HepG2 (cell line): ENCODE data around the gene ZNRF3. TPM values are rescaled to one million over a fixed set of nuclear protein-coding genes. Genes with fewer than 3 reads are reported as not detected.

ENCODE experiments used
- CREM ChIP-seq, 2 experiments: sonication (generic) in 1 of 2; formaldehyde crosslinking in 1 of 2; IDR thresholded peaks; 2 replicates each; pipeline versions ENCODE4 v1.4.0 to v1.6.1; 2016 to 2020; ENCODE audit warnings: antibody characterized with exemption in 1 of 2, mild to moderate bottlenecking in 1 of 2, missing genetic modification reagents in 1 of 2
- KDM5A ChIP-seq: fragments of 200-600 bp; sonication (generic); IDR thresholded peaks from 2 replicates; pipeline ENCODE4 v1.7.0; 2018; ENCODE audit warnings: antibody characterized with exemption, mild to moderate bottlenecking, low read length, borderline replicate concordance
- NR2C2 ChIP-seq: sonication (generic); formaldehyde crosslinking; IDR thresholded peaks from 2 replicates; pipeline ENCODE4 v1.4.0; 2020; ENCODE audit warnings: missing genetic modification reagents, mild to moderate bottlenecking, moderate library complexity, borderline replicate concordance
- SOX5 ChIP-seq: IDR thresholded peaks from 2 replicates; pipeline ENCODE4 v1.6.1; 2016; ENCODE audit warnings: borderline replicate concordance
- ZNF264 ChIP-seq: sonication (generic); formaldehyde crosslinking; IDR thresholded peaks from 2 replicates; pipeline ENCODE4 v1.4.0; 2020; ENCODE audit warnings: missing genetic modification reagents
- ZNF430 ChIP-seq: sonication (generic); formaldehyde crosslinking; IDR thresholded peaks from 2 replicates; pipeline ENCODE4 v1.9.0; 2021; ENCODE audit warnings: mild to moderate bottlenecking, missing genetic modification reagents
- ZNF678 ChIP-seq: sonication (generic); formaldehyde crosslinking; IDR thresholded peaks from 2 replicates; pipeline ENCODE4 v1.4.0; 2020; ENCODE audit warnings: mild to moderate bottlenecking, missing genetic modification reagents
- polyA plus RNA-seq, 8 experiments: library from polyadenylated mRNA; depleted of rRNA in 3 of 8; stranded (reverse) in 7 of 8; unstranded in 1 of 8; fragments of >200 nt; fragmentation: Illumina TruSeq in 4 of 8; extraction: Trizol in 4 of 8; gene quantifications; 2 replicates each; pipeline versions ENCODE4 v1.2.1 to v1.2.3, GENCODE V29; 2011 to 2016; ENCODE audit warnings: low read depth in 4 of 8, missing spikeins in 1 of 8, mixed read lengths in 1 of 8; ENCODE audit not compliant: insufficient read depth in 1 of 8
- total RNA-seq, 5 experiments: library from RNA; depleted of rRNA; stranded (reverse); fragments of >200 nt; fragmentation: Illumina TruSeq; extraction: Trizol; gene quantifications; 2 replicates each; pipeline ENCODE4 v1.2.3, GENCODE V29; 2016; ENCODE audit warnings: low read depth in 1 of 5
- TF ChIP-seq, protein P1 (sequence below): sonication (generic); formaldehyde crosslinking; IDR thresholded peaks from 2 replicates; pipeline ENCODE4 v1.4.0; 2020; ENCODE audit warnings: missing genetic modification reagents, mild to moderate bottlenecking, borderline replicate concordance
- TF ChIP-seq, protein P2 (sequence below): sonication (generic); formaldehyde crosslinking; conservative IDR thresholded peaks from 2 replicates; pipeline ENCODE4 v1.8.1; 2023; ENCODE audit warnings: missing genetic modification reagents
- TF ChIP-seq, protein P3 (sequence below): IDR thresholded peaks from 2 replicates; pipeline ENCODE4 v1.6.1; 2016
- TF ChIP-seq, protein P4 (sequence below), 2 experiments: fragments of 450-650 bp in 1 of 2; sonication (generic) in 1 of 2; formaldehyde crosslinking in 1 of 2; IDR thresholded peaks; 2 replicates each; pipeline versions ENCODE4 v1.6.1 to v1.8.0; 2016 to 2022; ENCODE audit warnings: antibody characterized with exemption in 1 of 2, mild to moderate bottlenecking in 1 of 2, missing genetic modification reagents in 1 of 2

The ZNRF3 gene
- total and polyA plus RNA-seq, 2 of the 13 experiments (the other 11 are each of a cell fraction or from before 2014, with no cell fraction given): 20.3 to 36.7 TPM

DNA sequence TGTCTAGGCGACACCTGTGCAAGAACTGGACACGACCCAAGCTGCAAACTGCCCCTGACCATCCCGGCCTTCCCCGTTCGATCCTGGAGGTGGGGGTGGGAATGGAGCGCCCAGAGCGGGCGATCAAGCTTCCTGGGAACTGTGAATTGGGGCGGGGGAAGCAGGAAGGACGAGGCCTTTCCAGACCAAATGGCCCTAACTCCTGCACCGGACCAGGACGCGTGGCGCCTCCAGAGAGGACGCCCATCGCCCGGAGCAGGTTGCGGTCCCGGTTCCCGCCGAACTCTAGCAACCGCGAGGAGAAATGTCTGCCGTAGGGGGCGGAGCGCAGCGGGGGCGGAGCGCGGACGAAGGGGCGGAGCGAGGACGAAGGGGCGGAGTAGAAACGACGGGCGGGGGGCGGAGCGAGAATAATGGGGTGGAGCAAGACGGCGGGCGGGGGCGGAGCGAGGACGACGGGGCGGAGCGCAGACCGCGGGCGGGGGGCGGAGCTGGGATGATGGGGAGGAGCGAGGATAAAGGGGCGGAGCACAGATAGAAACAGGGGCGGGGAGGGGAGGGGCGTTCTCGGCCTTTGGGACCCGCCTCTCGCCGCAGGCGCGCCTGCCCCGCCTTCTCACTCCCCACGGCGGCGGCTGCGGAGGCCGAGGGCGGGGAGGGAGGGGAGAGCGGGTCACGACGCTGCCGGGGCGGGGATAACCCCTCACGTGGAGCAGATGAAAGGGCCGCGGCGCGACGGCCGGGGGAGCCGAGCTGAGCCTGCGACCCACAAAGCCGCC is at the start of gene ZNRF3 (continued):
- TF ChIP-seq SOX5 (CRISPR knock-in tag) (peak; percentile 61), CREM (IDR thresholded peaks at IDR 0.05) (peak; percentile 31; the same call in 1 of the 2 replicates), CREM (CRISPR knock-in tag; IDR thresholded peaks at IDR 0.05) (no peak), ZNF430 (CRISPR knock-in tag) (0 out of 2 replicates have a peak, but pooled peaks have one; percentile 72), KDM5A (no peak), ZNF264 (CRISPR knock-in tag) (no peak), NR2C2 (CRISPR knock-in tag) (peak; percentile 79), ZNF678 (CRISPR knock-in tag) (no peak)
- TF ChIP-seq, protein P1, sequence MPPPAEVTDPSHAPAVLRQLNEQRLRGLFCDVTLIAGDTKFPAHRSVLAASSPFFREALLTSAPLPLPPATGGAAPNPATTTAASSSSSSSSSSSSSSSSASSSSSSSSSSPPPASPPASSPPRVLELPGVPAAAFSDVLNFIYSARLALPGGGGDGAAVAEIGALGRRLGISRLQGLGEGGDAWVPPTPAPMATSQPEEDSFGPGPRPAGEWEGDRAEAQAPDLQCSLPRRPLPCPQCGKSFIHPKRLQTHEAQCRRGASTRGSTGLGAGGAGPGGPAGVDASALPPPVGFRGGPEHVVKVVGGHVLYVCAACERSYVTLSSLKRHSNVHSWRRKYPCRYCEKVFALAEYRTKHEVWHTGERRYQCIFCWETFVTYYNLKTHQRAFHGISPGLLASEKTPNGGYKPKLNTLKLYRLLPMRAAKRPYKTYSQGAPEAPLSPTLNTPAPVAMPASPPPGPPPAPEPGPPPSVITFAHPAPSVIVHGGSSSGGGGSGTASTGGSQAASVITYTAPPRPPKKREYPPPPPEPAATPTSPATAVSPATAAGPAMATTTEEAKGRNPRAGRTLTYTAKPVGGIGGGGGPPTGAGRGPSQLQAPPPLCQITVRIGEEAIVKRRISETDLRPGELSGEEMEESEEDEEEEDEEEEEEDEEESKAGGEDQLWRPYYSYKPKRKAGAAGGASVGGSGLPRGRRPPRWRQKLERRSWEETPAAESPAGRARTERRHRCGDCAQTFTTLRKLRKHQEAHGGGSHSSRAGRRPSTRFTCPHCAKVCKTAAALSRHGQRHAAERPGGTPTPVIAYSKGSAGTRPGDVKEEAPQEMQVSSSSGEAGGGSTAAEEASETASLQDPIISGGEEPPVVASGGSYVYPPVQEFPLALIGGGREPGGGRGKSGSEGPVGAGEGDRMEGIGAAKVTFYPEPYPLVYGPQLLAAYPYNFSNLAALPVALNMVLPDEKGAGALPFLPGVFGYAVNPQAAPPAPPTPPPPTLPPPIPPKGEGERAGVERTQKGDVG (CRISPR knock-in tag): no peak
- TF ChIP-seq, protein P2, sequence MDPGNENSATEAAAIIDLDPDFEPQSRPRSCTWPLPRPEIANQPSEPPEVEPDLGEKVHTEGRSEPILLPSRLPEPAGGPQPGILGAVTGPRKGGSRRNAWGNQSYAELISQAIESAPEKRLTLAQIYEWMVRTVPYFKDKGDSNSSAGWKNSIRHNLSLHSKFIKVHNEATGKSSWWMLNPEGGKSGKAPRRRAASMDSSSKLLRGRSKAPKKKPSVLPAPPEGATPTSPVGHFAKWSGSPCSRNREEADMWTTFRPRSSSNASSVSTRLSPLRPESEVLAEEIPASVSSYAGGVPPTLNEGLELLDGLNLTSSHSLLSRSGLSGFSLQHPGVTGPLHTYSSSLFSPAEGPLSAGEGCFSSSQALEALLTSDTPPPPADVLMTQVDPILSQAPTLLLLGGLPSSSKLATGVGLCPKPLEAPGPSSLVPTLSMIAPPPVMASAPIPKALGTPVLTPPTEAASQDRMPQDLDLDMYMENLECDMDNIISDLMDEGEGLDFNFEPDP (CRISPR knock-in tag): no peak
- TF ChIP-seq, protein P3, sequence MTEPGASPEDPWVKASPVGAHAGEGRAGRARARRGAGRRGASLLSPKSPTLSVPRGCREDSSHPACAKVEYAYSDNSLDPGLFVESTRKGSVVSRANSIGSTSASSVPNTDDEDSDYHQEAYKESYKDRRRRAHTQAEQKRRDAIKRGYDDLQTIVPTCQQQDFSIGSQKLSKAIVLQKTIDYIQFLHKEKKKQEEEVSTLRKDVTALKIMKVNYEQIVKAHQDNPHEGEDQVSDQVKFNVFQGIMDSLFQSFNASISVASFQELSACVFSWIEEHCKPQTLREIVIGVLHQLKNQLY (CRISPR knock-in tag): peak; percentile 36; the same call in 1 of the 2 replicates
- TF ChIP-seq, protein P4, sequence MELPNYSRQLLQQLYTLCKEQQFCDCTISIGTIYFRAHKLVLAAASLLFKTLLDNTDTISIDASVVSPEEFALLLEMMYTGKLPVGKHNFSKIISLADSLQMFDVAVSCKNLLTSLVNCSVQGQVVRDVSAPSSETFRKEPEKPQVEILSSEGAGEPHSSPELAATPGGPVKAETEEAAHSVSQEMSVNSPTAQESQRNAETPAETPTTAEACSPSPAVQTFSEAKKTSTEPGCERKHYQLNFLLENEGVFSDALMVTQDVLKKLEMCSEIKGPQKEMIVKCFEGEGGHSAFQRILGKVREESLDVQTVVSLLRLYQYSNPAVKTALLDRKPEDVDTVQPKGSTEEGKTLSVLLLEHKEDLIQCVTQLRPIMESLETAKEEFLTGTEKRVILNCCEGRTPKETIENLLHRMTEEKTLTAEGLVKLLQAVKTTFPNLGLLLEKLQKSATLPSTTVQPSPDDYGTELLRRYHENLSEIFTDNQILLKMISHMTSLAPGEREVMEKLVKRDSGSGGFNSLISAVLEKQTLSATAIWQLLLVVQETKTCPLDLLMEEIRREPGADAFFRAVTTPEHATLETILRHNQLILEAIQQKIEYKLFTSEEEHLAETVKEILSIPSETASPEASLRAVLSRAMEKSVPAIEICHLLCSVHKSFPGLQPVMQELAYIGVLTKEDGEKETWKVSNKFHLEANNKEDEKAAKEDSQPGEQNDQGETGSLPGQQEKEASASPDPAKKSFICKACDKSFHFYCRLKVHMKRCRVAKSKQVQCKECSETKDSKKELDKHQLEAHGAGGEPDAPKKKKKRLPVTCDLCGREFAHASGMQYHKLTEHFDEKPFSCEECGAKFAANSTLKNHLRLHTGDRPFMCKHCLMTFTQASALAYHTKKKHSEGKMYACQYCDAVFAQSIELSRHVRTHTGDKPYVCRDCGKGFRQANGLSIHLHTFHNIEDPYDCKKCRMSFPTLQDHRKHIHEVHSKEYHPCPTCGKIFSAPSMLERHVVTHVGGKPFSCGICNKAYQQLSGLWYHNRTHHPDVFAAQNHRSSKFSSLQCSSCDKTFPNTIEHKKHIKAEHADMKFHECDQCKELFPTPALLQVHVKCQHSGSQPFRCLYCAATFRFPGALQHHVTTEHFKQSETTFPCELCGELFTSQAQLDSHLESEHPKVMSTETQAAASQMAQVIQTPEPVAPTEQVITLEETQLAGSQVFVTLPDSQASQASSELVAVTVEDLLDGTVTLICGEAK (IDR thresholded peaks at IDR 0.05): no peak
- TF ChIP-seq, protein P4 (CRISPR knock-in tag; IDR thresholded peaks at IDR 0.05): peak; percentile 48; the same call in 1 of the 2 replicates
